SK-N-SH treated with all-trans-retinoic acid at 6 μM for 48 hours (cell line): ENCODE results near the gene KRT16.

Source experiments
- ATAC-seq: fragments of 200-7000 bp; cut with Tn5 transposase; 3 replicates; pipeline ENCODE4 v1.9.1; 2020; ENCODE audit warnings: mild to moderate bottlenecking, moderate library complexity
- ARNTL ChIP-seq: fragments of 450-650 bp; formaldehyde crosslinking; IDR thresholded peaks from 2 replicates; pipeline ENCODE4 v1.5.0; 2020; ENCODE audit warnings: low read depth, mild to moderate bottlenecking, moderate library complexity, borderline replicate concordance
- BACH2 ChIP-seq: fragments of 250-450 bp; sonication (Bioruptor Pico); IDR thresholded peaks from 2 replicates; pipeline ENCODE4 v1.9.0; 2021; ENCODE audit warnings: mild to moderate bottlenecking, borderline replicate concordance
- CSDC2 ChIP-seq: fragments of 250-450 bp; sonication (Bioruptor Pico); IDR thresholded peaks from 2 replicates; pipeline ENCODE4 v1.5.0; 2020; ENCODE audit warnings: mild to moderate bottlenecking, moderate library complexity
- ESRRG ChIP-seq: fragments of 250-450 bp; sonication (Bioruptor Pico); IDR thresholded peaks from 2 replicates; pipeline ENCODE4 v1.6.1; 2021; ENCODE audit warnings: mild to moderate bottlenecking
- GLIS3 ChIP-seq: fragments of 250-450 bp; sonication (Bioruptor Pico); IDR thresholded peaks from 2 replicates; pipeline ENCODE4 v1.5.0; 2020; ENCODE audit warnings: mild to moderate bottlenecking, moderate library complexity
- OSR1 ChIP-seq: fragments of 250-450 bp; sonication (Bioruptor Pico); IDR thresholded peaks from 2 replicates; pipeline ENCODE4 v1.8.0; 2022; ENCODE audit warnings: moderate library complexity, mild to moderate bottlenecking, inconsistent platforms
- RARB ChIP-seq: fragments of 250-450 bp; sonication (Bioruptor Pico); IDR thresholded peaks from 2 replicates; pipeline ENCODE4 v1.8.0; 2021; ENCODE audit warnings: mild to moderate bottlenecking, moderate library complexity
- SNAI2 ChIP-seq: fragments of 250-450 bp; sonication (Bioruptor Pico); IDR thresholded peaks from 2 replicates; pipeline ENCODE4 v1.5.0; 2020; ENCODE audit warnings: mild to moderate bottlenecking, moderate library complexity
- TOX ChIP-seq: fragments of 250-450 bp; sonication (Bioruptor Pico); IDR thresholded peaks from 2 replicates; pipeline ENCODE4 v1.8.0; 2021; ENCODE audit warnings: mild to moderate bottlenecking, moderate library complexity, borderline replicate concordance
- ZFP3 ChIP-seq: fragments of 250-450 bp; sonication (Bioruptor Pico); IDR thresholded peaks from 2 replicates; pipeline ENCODE4 v1.5.0; 2020; ENCODE audit warnings: mild to moderate bottlenecking, moderate library complexity
- ZNF565 ChIP-seq: fragments of 450-650 bp; formaldehyde crosslinking; conservative IDR thresholded peaks from 2 replicates; pipeline ENCODE4 v1.5.0; 2020; ENCODE audit warnings: low read depth, mild to moderate bottlenecking, moderate library complexity
- ZNF70 ChIP-seq: fragments of 450-650 bp; formaldehyde crosslinking; IDR thresholded peaks from 2 replicates; pipeline ENCODE4 v1.5.0; 2020; ENCODE audit warnings: mild to moderate bottlenecking, moderate library complexity
- ZNF8 ChIP-seq: fragments of 450-650 bp; formaldehyde crosslinking; IDR thresholded peaks from 2 replicates; pipeline ENCODE4 v1.5.0; 2020; ENCODE audit warnings: mild to moderate bottlenecking, moderate library complexity
- TF ChIP-seq, protein P1 (sequence below): fragments of 250-450 bp; sonication (Bioruptor Pico); IDR thresholded peaks from 2 replicates; pipeline ENCODE4 v1.5.1; 2020; ENCODE audit warnings: low read depth, mild to moderate bottlenecking, moderate library complexity
- TF ChIP-seq, protein P2 (sequence below): fragments of 250-450 bp; sonication (Bioruptor Pico); IDR thresholded peaks from 2 replicates; pipeline ENCODE4 v1.8.0; 2020; ENCODE audit warnings: mild to moderate bottlenecking, moderate library complexity, borderline replicate concordance
- TF ChIP-seq, protein P3 (sequence below): fragments of 250-450 bp; sonication (Bioruptor Pico); IDR thresholded peaks from 2 replicates; pipeline ENCODE4 v1.8.0; 2021; ENCODE audit warnings: low read depth, mild to moderate bottlenecking, moderate library complexity, borderline replicate concordance
- TF ChIP-seq, protein P4 (sequence below): fragments of 250-450 bp; sonication (Bioruptor Pico); IDR thresholded peaks from 2 replicates; pipeline ENCODE4 v1.5.0; 2020; ENCODE audit warnings: mild to moderate bottlenecking, moderate library complexity
- TF ChIP-seq, protein P5 (sequence below): fragments of 250-450 bp; sonication (Bioruptor Pico); IDR thresholded peaks from 2 replicates; pipeline ENCODE4 v1.5.1; 2021; ENCODE audit warnings: mild to moderate bottlenecking, moderate library complexity

KRT16 gene

DNA sequence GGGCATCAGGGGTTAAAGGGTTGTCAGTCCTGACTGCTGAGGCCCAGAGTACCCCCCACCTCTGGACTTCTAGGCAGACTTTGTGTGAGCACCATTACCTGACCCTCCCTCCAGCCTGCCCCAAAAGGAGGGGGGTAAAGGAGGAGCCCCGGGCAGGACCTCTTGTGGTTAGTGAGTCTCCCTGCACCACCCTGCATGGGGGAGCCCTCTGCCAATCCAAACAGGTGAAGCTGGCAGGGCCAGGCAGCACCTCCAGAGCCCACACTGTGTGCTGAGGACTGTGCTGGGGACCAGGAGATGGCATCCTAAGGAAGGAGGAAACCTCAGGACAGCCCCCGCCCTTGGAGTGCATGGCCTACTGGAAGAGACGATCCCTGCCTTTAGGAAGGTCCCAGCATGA is 23.3 kb downstream of the KRT16 start:
- ATAC-seq = no peak
- TF ChIP-seq BACH2 (CRISPR knock-in tag) (no peak), ESRRG (no peak), CSDC2 (no peak), TOX (no peak), ZNF70 (CRISPR knock-in tag) (no peak), ZFP3 (CRISPR knock-in tag) (no peak), OSR1 (CRISPR knock-in tag) (no peak), GLIS3 (CRISPR knock-in tag) (no peak)
- TF ChIP-seq, protein P1, sequence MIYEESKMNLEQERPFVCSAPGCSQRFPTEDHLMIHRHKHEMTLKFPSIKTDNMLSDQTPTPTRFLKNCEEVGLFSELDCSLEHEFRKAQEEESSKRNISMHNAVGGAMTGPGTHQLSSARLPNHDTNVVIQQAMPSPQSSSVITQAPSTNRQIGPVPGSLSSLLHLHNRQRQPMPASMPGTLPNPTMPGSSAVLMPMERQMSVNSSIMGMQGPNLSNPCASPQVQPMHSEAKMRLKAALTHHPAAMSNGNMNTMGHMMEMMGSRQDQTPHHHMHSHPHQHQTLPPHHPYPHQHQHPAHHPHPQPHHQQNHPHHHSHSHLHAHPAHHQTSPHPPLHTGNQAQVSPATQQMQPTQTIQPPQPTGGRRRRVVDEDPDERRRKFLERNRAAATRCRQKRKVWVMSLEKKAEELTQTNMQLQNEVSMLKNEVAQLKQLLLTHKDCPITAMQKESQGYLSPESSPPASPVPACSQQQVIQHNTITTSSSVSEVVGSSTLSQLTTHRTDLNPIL (CRISPR knock-in tag) = no peak
- TF ChIP-seq, protein P2, sequence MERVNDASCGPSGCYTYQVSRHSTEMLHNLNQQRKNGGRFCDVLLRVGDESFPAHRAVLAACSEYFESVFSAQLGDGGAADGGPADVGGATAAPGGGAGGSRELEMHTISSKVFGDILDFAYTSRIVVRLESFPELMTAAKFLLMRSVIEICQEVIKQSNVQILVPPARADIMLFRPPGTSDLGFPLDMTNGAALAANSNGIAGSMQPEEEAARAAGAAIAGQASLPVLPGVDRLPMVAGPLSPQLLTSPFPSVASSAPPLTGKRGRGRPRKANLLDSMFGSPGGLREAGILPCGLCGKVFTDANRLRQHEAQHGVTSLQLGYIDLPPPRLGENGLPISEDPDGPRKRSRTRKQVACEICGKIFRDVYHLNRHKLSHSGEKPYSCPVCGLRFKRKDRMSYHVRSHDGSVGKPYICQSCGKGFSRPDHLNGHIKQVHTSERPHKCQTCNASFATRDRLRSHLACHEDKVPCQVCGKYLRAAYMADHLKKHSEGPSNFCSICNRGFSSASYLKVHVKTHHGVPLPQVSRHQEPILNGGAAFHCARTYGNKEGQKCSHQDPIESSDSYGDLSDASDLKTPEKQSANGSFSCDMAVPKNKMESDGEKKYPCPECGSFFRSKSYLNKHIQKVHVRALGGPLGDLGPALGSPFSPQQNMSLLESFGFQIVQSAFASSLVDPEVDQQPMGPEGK (CRISPR knock-in tag) = no peak

DNA sequence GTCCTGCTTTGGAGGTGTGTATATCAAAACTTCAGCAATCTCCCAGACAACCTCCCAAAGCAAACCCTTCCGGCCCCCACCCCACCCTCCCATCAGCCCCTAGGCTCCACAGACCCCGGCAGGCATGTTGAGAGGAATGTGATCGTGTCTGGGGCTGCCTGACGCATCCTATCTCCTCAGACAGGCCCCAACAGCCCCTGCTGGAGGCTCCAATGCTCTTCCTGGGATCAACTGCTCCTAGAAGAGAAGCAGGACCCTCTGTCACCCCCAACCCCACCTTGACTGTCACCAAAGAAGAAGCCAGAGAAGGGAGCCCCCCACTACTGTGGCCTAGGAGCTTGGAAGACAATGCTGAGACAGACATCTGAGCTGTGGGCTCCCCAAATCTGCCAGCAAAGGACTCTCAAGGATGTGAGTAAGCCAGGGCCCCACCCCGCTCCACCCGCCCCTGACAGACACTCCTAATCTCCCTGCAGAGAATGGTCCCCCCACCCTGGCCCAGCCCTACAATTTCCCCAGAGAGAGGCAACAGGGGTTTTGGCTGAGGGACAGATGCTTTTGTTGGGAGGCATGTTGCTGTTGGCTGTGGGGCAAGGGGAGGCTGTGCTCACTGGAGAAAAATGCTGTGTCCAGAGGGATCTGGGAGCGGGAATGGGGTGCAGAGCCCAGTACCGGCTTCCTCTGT is 24.3 kb downstream of the KRT16 start:
- no peak for ATAC-seq
- TF ChIP-seq, protein P3, sequence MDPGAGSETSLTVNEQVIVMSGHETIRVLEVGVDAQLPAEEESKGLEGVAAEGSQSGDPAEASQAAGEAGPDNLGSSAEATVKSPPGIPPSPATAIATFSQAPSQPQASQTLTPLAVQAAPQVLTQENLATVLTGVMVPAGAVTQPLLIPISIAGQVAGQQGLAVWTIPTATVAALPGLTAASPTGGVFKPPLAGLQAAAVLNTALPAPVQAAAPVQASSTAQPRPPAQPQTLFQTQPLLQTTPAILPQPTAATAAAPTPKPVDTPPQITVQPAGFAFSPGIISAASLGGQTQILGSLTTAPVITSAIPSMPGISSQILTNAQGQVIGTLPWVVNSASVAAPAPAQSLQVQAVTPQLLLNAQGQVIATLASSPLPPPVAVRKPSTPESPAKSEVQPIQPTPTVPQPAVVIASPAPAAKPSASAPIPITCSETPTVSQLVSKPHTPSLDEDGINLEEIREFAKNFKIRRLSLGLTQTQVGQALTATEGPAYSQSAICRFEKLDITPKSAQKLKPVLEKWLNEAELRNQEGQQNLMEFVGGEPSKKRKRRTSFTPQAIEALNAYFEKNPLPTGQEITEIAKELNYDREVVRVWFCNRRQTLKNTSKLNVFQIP = no peak
- TF ChIP-seq, protein P1 (CRISPR knock-in tag) = no peak
- TF ChIP-seq RARB (CRISPR knock-in tag) (no peak), ZNF565 (no peak), BACH2 (CRISPR knock-in tag) (no peak)

DNA sequence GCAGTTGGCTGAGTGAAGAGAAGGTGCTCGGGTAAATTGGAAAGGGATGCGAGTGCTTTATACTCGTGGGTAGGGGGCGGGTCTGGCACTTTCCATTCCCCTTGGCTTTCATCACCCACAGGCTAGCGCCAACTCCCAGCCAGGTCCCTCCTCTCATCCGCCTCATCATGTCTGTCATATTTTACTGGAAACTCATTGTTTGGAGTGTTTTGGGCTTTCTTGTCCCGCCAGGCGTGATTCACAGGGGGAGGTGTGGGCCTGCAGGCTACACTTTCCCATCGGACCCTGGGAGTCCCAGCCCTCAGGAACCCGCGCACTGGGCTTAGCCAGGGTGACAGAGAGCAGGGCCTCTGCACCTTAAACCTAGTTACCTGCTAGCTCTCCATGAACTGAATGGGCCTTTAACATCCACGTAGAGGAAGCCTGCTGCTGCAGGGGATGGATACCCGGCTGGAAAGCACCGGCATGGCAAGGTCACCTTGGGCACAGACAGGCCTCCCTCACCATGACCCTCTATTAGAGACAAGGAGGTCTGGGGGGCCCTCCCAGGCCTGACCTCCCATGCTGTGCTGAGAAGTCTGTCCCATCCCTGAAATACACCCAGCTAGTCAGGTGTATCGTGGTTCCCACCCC is 25.6 kb downstream of the KRT16 start, which contains the start of gene KRT14:
KRT14 (minus strand) TSS at position 33 of the 633 bp plus-strand sequence. CDS start 61 bp downstream, outside the sequence.
- TF ChIP-seq ARNTL (CRISPR knock-in tag) (no peak), ZFP3 (CRISPR knock-in tag) (no peak), ZNF70 (CRISPR knock-in tag) (no peak), OSR1 (CRISPR knock-in tag) (no peak), RARB (CRISPR knock-in tag) (no peak), BACH2 (CRISPR knock-in tag) (no peak), ESRRG (no peak), SNAI2 (no peak), GLIS3 (CRISPR knock-in tag) (no peak), CSDC2 (no peak), ZNF8 (no peak)
- TF ChIP-seq, protein P1 (CRISPR knock-in tag) = no peak
- TF ChIP-seq, protein P3 = no peak
- TF ChIP-seq, protein P4, sequence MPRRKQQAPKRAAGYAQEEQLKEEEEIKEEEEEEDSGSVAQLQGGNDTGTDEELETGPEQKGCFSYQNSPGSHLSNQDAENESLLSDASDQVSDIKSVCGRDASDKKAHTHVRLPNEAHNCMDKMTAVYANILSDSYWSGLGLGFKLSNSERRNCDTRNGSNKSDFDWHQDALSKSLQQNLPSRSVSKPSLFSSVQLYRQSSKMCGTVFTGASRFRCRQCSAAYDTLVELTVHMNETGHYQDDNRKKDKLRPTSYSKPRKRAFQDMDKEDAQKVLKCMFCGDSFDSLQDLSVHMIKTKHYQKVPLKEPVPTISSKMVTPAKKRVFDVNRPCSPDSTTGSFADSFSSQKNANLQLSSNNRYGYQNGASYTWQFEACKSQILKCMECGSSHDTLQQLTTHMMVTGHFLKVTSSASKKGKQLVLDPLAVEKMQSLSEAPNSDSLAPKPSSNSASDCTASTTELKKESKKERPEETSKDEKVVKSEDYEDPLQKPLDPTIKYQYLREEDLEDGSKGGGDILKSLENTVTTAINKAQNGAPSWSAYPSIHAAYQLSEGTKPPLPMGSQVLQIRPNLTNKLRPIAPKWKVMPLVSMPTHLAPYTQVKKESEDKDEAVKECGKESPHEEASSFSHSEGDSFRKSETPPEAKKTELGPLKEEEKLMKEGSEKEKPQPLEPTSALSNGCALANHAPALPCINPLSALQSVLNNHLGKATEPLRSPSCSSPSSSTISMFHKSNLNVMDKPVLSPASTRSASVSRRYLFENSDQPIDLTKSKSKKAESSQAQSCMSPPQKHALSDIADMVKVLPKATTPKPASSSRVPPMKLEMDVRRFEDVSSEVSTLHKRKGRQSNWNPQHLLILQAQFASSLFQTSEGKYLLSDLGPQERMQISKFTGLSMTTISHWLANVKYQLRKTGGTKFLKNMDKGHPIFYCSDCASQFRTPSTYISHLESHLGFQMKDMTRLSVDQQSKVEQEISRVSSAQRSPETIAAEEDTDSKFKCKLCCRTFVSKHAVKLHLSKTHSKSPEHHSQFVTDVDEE = no peak
- TF ChIP-seq, protein P5, sequence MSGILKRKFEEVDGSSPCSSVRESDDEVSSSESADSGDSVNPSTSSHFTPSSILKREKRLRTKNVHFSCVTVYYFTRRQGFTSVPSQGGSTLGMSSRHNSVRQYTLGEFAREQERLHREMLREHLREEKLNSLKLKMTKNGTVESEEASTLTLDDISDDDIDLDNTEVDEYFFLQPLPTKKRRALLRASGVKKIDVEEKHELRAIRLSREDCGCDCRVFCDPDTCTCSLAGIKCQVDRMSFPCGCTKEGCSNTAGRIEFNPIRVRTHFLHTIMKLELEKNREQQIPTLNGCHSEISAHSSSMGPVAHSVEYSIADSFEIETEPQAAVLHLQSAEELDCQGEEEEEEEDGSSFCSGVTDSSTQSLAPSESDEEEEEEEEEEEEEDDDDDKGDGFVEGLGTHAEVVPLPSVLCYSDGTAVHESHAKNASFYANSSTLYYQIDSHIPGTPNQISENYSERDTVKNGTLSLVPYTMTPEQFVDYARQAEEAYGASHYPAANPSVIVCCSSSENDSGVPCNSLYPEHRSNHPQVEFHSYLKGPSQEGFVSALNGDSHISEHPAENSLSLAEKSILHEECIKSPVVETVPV (CRISPR knock-in tag) = no peak
- TF ChIP-seq, protein P2 (CRISPR knock-in tag) = no peak
- no peak for ATAC-seq
